ENCODE measurements around the gene GALNT8. TPM values are rescaled to one million over a fixed set of nuclear protein-coding genes. Genes with fewer than 3 reads are reported as not detected.

GALNT8 gene
- total RNA-seq, 1 experiment from 2014 or later: 5.4 TPM

- H3K36me3 Mint-ChIP-seq (ENCODE audit: insufficient read depth in 1 of 3, low read depth in 3 of 3): peaks cover 2 to 7% (median 3%) of the 10 kb centered on the region in 3 experiments; a peak in 4 of 7 replicates
- H3K27me3 Mint-ChIP-seq (ENCODE audit: low read depth): peaks cover 11% of the 10 kb centered on the region
- H4K8ac ChIP-seq (replicated peaks; ENCODE audit: insufficient read length, low read depth, low read length): no peak overlapping the region
- no peak overlapping the region for H2BK120ac ChIP-seq (ENCODE audit: low read depth, low read length, poor library complexity, severe bottlenecking)
- no peak overlapping the region for H3K4ac ChIP-seq (ENCODE audit: low read depth, low read length)
- no peak overlapping the region for H2AFZ ChIP-seq (ENCODE audit: low read length)
- no peak overlapping the region for H3K18ac ChIP-seq (ENCODE audit: insufficient read length, low read depth, low read length)
- no peak overlapping the region for H3K14ac ChIP-seq (ENCODE audit: insufficient read depth, low read length)
- no peak for DNase-seq
- H4K91ac ChIP-seq (ENCODE audit: insufficient read length, low read depth, low read length): no peak overlapping the region
- no peak overlapping the region for H4K5ac ChIP-seq (ENCODE audit: insufficient read length, low read depth, low read length)
- no peaks in the 10 kb centered on the region for H3K9me3 ChIP-seq (ENCODE audit: control insufficient read depth, low read depth, low read length)
- H3K4me1 ChIP-seq (ENCODE audit: insufficient read depth, low read length): no peaks in the 10 kb centered on the region
- H3K4me2 ChIP-seq (ENCODE audit: insufficient read depth, insufficient read length, low read length): no peak overlapping the region
- no peak overlapping the region for H3K23ac ChIP-seq (ENCODE audit: insufficient read length, low read depth, low read length)
- no peak overlapping the region for H2BK12ac ChIP-seq (ENCODE audit: insufficient read length, low read depth, low read length)
- no CpG with 5 or more reads among the region's 3 CpGs for WGBS (ENCODE audit: extremely low coverage, insufficient read length, low lambda C conversion rate)
- H3T11ph ChIP-seq (ENCODE audit: low read length): no peak overlapping the region
- no peaks in the 10 kb centered on the region for H4K20me1 ChIP-seq (ENCODE audit: control insufficient read depth, insufficient read depth, insufficient read length)
- no peak overlapping the region for H3K4me3 Mint-ChIP-seq
- H3K9me3 Mint-ChIP-seq: peaks cover 5 to 11% of the 10 kb centered on the region in 2 experiments; a peak in 3 of 5 replicates
- no peaks in the 10 kb centered on the region for H3K27me3 ChIP-seq (ENCODE audit: insufficient read depth, low read length)
- H3K56ac ChIP-seq (ENCODE audit: insufficient read length, low read depth, low read length): no peak overlapping the region
- H3K27ac ChIP-seq (ENCODE audit: insufficient read length, low read depth, low read length): no peak overlapping the region
- no peaks in the 10 kb centered on the region for H3K79me2 ChIP-seq (ENCODE audit: insufficient read depth, low read length)
- H3K27ac Mint-ChIP-seq: no peak overlapping the region; a peak in 1 of 7 replicates
- H2BK20ac ChIP-seq (ENCODE audit: low read depth, low read length, poor library complexity, severe bottlenecking): no peak overlapping the region
- H2AK5ac ChIP-seq (ENCODE audit: insufficient read length, low read length): no peak overlapping the region
- no peaks in the 10 kb centered on the region for H3K4me1 Mint-ChIP-seq
- no peak overlapping the region for H2BK15ac ChIP-seq (ENCODE audit: low read depth, low read length)
- no peak for TF ChIP-seq CTCF (conservative IDR thresholded peaks at IDR 0.05)
- H3K9ac ChIP-seq (ENCODE audit: extremely low read depth, insufficient read length, low read length): no peak overlapping the region
- no peaks in the 10 kb centered on the region for H3K23me2 ChIP-seq (ENCODE audit: insufficient read length, low read depth, low read length, poor library complexity, severe bottlenecking)
- H3K79me1 ChIP-seq (ENCODE audit: insufficient read depth, low read depth, low read length, poor library complexity, severe bottlenecking): no peaks in the 10 kb centered on the region
- H2BK5ac ChIP-seq (ENCODE audit: insufficient read length, low read length): no peak overlapping the region
These were observed 74.3 kb downstream of the GALNT8 start for GRCh38 chr12:4794491-4794890.

Measured in H9 (cell line).